SK-N-SH (cell line): Measurements from ENCODE around the gene TRIM46.

Source experiments
- YY1 ChIP-seq: IDR thresholded peaks from 2 replicates; pipeline ENCODE4 v1.4.0; 2012; ENCODE audit warnings: low read depth, mild to moderate bottlenecking
- TF ChIP-seq, protein P1 (sequence below): IDR thresholded peaks from 2 replicates; pipeline ENCODE4 v1.4.0; 2012; ENCODE audit warnings: low read depth, borderline replicate concordance
- TF ChIP-seq, protein P2 (sequence below): fragments of 200-600 bp; sonication (generic); IDR thresholded peaks from 2 replicates; pipeline ENCODE4 v1.6.1; 2017; ENCODE audit warnings: antibody characterized with exemption, mild to moderate bottlenecking, moderate library complexity
- TF ChIP-seq, protein P3 (sequence below): IDR thresholded peaks from 2 replicates; pipeline ENCODE4 v1.6.1; 2012; ENCODE audit warnings: mild to moderate bottlenecking, low read depth, low read length, moderate library complexity

DNA sequence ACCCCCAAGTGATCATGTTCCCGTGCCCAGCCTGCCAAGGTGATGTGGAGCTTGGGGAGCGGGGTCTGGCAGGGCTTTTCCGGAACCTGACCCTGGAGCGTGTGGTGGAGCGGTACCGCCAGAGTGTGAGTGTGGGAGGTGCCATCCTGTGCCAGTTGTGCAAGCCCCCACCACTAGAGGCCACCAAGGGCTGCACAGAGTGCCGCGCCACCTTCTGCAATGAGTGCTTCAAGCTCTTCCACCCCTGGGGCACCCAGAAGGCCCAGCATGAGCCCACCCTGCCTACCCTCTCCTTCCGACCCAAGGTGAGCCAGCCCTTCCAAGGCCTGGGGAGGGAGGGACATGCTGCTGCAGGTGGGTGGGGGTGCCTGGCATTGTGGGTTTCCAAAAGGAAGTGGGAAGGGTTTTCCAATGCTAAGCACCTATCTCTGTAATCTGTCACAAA is 2.3 kb downstream of the TRIM46 start:
- TF ChIP-seq, protein P1, sequence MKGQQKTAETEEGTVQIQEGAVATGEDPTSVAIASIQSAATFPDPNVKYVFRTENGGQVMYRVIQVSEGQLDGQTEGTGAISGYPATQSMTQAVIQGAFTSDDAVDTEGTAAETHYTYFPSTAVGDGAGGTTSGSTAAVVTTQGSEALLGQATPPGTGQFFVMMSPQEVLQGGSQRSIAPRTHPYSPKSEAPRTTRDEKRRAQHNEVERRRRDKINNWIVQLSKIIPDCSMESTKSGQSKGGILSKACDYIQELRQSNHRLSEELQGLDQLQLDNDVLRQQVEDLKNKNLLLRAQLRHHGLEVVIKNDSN = no peak
- TF ChIP-seq, protein P2, sequence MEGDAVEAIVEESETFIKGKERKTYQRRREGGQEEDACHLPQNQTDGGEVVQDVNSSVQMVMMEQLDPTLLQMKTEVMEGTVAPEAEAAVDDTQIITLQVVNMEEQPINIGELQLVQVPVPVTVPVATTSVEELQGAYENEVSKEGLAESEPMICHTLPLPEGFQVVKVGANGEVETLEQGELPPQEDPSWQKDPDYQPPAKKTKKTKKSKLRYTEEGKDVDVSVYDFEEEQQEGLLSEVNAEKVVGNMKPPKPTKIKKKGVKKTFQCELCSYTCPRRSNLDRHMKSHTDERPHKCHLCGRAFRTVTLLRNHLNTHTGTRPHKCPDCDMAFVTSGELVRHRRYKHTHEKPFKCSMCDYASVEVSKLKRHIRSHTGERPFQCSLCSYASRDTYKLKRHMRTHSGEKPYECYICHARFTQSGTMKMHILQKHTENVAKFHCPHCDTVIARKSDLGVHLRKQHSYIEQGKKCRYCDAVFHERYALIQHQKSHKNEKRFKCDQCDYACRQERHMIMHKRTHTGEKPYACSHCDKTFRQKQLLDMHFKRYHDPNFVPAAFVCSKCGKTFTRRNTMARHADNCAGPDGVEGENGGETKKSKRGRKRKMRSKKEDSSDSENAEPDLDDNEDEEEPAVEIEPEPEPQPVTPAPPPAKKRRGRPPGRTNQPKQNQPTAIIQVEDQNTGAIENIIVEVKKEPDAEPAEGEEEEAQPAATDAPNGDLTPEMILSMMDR = no peak; the same call in 1 of the 2 replicates
- TF ChIP-seq, protein P3, sequence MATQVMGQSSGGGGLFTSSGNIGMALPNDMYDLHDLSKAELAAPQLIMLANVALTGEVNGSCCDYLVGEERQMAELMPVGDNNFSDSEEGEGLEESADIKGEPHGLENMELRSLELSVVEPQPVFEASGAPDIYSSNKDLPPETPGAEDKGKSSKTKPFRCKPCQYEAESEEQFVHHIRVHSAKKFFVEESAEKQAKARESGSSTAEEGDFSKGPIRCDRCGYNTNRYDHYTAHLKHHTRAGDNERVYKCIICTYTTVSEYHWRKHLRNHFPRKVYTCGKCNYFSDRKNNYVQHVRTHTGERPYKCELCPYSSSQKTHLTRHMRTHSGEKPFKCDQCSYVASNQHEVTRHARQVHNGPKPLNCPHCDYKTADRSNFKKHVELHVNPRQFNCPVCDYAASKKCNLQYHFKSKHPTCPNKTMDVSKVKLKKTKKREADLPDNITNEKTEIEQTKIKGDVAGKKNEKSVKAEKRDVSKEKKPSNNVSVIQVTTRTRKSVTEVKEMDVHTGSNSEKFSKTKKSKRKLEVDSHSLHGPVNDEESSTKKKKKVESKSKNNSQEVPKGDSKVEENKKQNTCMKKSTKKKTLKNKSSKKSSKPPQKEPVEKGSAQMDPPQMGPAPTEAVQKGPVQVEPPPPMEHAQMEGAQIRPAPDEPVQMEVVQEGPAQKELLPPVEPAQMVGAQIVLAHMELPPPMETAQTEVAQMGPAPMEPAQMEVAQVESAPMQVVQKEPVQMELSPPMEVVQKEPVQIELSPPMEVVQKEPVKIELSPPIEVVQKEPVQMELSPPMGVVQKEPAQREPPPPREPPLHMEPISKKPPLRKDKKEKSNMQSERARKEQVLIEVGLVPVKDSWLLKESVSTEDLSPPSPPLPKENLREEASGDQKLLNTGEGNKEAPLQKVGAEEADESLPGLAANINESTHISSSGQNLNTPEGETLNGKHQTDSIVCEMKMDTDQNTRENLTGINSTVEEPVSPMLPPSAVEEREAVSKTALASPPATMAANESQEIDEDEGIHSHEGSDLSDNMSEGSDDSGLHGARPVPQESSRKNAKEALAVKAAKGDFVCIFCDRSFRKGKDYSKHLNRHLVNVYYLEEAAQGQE = no peak
- TF ChIP-seq YY1 = no peak
